Right lobe of liver (tissue), 4 donors: ENCODE data around the gene REM1.

Experiments used
- POLR2A ChIP-seq: fragments of 450-650 bp; IDR thresholded peaks from one replicate; pipeline ENCODE4 v1.6.1; 2017; ENCODE audit warnings: antibody characterized with exemption, mild to moderate bottlenecking
- TF ChIP-seq, protein P1 (sequence below), 4 donors: fragments of 200-600 bp in 3 of 4; fragments of 450-650 bp in 1 of 4; IDR thresholded peaks; one replicate each; pipeline versions ENCODE4 v1.5.1 to v1.8.0; 2016 to 2022; ENCODE audit warnings: antibody characterized with exemption in 4 of 4, mild to moderate bottlenecking in 2 of 4
- donor health status: DM: no; HTN: no; CAD: no.
- donor health status: DM: no; HTN: no; CAD: no.
- donor health status: DM: no; HTN: yes; CAD: no.

DNA sequence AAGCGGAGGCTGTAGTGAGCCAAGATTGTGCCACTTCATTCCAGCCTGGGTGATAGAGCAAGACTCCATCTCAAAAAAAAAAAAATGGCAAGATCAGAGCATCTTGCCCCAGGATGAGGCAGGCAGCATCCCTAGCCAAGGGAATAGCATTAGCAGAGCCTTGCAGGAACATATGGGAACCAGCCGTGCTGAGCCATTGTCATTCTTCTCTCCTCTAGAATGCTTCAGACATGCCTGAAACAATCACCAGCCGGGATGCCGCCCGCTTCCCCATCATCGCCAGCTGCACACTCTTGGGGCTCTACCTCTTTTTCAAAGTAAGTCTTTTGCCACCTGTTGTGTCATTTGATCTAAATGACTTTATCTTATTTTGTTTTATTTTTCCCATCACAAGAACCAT lies 52.2 kb downstream of the REM1 start:
- TF ChIP-seq, protein P1, sequence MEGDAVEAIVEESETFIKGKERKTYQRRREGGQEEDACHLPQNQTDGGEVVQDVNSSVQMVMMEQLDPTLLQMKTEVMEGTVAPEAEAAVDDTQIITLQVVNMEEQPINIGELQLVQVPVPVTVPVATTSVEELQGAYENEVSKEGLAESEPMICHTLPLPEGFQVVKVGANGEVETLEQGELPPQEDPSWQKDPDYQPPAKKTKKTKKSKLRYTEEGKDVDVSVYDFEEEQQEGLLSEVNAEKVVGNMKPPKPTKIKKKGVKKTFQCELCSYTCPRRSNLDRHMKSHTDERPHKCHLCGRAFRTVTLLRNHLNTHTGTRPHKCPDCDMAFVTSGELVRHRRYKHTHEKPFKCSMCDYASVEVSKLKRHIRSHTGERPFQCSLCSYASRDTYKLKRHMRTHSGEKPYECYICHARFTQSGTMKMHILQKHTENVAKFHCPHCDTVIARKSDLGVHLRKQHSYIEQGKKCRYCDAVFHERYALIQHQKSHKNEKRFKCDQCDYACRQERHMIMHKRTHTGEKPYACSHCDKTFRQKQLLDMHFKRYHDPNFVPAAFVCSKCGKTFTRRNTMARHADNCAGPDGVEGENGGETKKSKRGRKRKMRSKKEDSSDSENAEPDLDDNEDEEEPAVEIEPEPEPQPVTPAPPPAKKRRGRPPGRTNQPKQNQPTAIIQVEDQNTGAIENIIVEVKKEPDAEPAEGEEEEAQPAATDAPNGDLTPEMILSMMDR (IDR thresholded peaks at IDR 0.05) = no peak
- TF ChIP-seq POLR2A = no peak
